Iris pigment epithelial cell (primary cell): ENCODE results near the gene DNMT3A.
A peak's percentile ranks its signal among the peaks of the same experiment; 100 is the strongest.

Experiments used
- DNase-seq: peaks from one replicate; pipeline ENCODE4 v3.0.0-alpha.2; 2011; ENCODE audit warnings: low read depth

The DNMT3A gene

DNA sequence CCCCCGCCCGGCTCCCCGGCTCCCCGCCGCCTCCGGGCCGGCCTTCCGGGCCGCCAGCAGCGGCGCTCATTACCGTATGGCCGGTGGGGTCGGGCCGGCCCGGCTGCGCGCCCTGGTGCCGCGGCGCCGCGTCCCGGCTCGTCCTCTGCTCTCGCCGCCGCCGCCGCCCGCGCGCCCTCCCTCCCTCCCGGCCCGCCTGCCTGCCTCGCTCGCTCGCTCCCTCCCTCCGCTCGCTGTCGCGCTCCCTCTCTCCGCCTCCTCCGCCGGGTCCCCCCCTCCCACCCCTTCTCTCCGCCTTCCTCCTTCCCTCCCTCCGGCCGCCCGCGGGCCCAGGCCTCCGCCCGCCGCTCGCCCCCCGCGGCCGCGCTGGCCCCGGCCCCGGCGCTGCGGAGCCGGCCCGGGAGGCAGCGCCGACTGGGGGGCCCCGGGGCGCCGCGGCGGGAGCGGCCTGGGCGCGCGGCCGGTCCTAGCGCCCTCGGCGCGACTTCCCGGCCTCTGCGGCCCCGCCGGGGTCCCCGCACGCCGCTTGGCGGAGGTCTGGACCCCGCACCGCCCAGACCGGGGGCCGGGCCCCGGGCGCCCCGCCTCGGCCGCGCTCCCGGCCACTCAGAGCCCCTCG, at the start of gene DNMT3A:
DNMT3A (minus strand) TSS at position 173 of the 619 bp plus-strand sequence. CDS start 27,941 bp downstream, outside the sequence.
- DNase-seq: peak; percentile 66

DNA sequence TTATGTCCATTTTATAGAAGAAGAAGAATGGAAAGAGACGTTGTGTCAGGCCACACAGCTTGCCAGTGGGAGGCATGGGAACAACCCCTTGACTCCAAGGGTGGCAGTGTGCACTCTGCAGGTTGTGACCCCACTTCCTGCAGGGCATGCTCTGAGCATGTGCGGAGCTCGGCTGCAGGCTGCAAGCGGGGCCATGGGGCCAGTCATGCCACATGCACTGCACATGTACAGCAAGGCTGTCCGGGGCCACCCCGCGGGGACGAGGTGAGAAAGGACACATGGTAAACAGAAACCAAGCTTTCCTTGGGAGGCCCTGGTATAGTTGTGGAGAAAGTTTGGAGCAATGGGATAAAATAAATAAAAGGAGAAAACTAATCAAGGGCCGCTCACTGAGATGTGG, 47.4 kb upstream of the DNMT3A start:
- DNase-seq: no peak

DNA sequence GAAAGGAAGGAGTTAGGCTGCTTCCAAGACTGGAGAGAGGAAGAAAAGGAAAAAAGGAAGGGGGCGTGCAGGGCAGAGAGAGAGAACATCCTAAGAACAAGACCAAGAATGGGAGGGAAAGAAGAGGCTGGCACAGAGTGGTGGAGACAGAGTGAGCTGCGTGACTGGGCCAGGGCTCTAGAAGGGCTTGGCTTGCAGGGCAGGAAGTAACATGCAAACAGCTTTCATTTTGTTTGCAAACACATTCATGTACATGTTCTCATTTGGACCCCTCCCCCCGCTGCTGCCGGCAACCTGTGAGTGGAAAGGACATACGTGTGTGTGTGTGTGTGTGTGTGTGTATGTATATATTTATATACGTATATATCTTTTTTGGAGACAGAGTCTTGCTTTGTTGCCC, 46.8 kb upstream of the DNMT3A start:
- DNase-seq: no peak

DNA sequence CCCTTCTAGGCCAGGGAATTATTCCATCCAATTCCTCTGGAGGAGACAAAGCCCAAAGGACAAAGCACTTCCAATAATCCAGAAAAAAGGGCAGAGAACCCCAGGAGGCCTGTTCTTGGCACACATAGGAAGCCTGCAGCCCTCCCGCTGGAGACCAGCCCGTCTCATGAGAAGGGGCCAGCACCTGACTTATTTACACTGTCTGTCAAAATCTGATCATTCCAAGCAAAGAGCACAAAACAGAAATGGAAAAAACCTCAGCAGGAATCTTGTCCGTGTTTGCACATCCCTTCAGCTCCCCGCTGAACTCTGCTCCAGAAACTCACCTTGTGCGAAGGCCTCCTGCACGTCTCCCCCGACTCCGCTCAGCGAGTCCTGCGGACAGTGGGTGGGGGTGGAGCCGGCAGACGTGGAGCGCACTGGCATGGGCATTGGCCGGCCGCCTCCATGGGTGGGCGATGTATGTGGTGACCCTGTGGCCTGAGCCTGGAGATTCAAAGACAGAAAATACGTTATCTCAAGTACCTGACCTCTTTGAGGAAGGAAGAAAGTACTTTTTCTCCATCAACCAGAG, 46.2 kb upstream of the DNMT3A start:
- DNase-seq: no peak

DNA sequence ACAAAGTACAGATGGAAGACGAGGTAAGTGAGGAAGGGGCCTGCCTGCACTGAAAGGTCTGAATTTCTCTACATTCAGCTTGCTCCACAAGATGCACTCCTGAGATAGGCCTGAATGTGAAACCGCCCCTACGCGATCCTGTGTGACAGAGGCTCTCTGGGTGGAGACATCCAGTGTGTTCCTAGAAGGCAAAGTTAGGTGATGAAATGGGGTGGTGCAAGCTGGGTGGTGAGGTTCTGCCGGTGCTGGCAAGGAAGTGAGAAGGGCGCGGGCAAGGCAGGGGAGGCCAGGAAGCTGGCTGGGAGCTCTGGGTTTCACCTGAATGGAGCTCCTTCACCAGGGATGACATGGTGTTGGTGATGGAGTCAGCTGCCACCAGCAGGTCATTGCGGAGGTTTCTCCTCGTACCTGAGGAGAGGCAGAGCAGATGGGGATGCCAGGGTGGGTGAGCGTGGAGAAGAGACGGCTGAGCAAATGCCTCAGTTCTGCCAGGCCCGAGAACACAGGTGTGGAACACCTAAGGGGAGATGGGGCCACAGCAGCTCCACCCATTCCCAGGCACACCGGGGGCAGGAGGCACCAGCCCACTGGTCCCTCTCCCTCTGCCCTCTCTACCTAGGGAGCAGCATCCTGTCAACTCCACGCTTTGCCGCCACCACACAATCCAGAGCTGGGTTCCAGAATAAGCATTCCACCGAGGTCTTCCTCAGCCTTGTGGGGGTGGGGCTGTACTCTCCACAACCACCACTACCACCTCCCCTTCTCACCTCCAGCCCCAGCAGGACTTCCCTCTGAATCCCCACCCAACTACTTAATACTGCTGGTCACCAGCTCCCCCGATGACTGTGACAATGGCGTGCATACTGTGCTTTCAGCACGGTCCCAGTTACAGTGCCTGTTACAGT, 45.5 kb upstream of the DNMT3A start:
- DNase-seq: no peak

DNA sequence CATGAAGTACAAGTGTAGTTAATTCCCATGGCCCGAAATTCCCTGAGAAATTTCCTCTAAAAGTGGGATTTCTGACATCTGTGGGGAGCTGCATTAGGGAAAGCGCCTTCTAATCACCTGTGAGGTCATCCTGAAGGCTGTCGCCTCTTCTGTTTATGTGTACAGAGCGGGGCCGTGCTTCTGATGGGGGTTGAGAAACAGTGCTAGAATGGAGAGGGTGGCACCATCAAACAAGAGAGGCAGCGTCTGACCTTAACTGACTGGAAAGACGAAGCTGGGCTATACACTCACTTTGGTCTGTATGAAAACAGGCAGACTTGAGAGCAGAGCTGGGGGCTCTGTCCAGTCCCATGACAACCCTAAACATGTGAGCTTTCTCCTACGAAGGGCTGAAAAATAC, 44.2 kb upstream of the DNMT3A start:
- no peak for DNase-seq

DNA sequence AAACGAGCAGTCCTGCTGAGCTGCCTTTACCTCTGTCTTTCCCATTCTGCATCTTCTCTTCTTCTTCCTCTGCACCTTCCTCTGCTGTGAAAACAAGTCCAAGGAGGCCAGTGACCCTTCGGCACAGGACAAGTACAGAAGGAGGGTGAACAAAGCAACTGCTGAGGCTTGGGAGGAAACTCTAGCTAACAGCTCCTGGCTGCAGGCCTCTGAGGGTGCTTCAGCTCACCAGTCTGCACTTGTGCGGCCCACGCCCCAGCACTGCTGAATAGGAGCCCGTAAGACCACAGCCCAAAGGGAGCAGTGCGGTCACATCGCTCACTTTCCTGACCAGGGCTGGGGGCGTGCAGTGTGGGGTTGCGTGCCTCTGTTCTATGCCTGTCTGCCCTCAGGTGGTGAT, 42.1 kb upstream of the DNMT3A start:
- DNase-seq: no peak

DNA sequence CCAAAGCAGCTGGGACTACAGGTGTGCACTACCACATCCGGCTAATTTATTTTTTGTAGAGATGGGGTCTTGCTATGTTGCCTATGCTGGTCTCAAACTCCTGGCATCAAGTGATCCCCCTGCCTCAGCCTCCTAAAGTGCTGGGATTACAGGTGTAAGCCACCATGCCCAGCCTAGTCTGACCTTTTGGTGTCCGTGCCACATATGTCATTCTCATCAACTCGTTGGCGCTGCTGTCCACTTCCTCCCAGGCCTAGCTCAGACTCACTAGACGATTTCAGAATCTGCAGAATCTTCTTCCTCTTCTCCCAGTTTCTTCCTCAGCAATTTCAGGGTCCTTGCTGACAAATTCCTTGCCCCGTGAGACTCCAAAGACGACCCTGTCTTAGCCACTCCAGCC, 39.8 kb upstream of the DNMT3A start:
- no peak for DNase-seq

DNA sequence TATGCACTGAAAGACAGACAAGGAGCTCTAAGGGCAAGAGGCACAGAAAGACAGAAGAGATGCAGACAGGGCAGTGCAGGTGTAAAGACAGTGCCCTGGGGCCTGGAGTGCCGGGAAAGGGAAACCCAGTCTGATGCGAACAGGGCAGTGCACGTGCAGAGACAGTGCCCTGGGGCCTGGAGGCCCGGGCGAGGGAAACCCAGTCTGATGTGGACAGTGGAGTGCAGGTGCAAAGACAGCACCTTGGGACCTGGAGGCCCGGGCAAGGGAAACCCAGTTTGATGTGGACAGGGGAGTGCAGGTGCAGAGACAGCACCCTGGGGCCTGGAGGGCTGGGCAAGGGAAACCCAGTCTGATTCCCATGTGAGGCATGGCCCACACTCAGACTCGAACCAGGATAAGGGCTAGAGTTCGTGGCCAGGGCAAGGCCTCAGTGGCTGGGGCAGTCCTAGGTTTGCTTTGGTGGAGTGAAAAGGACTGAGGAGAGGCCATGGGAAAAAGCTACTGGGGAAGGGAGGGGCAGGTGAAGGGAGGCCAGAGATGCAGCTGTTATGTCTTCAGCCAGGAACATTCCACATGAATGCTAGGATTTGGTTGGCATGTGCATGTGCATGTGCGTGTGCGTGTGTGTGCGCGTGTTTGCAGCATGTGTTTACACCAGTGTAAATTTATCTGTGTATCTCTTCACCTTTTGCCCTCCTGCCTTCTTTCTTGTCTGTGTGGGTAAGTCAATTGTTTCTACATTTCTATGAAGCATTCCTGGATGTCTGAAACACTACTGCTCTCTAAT, 39.1 kb upstream of the DNMT3A start:
- DNase-seq: peak; percentile 11

DNA sequence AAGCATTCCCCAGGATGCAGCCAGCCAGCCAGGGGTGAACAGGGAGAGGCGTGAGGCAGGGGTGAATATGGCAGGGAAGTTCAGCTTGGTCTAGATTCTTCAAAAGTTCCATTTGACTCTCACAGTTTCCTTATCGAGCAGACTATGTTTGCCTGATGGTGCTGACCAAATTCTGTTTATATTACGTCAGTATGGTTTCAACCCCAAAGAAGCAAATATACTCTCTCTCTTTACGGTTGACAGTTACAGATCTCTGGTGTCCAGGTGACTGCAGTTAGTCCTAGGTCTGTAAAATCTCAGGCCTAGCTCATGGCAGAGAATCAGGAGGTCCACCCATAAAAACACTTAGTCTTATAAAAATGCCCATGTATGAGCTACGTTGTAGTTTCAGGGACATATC, 38.3 kb upstream of the DNMT3A start:
- no peak for DNase-seq

DNA sequence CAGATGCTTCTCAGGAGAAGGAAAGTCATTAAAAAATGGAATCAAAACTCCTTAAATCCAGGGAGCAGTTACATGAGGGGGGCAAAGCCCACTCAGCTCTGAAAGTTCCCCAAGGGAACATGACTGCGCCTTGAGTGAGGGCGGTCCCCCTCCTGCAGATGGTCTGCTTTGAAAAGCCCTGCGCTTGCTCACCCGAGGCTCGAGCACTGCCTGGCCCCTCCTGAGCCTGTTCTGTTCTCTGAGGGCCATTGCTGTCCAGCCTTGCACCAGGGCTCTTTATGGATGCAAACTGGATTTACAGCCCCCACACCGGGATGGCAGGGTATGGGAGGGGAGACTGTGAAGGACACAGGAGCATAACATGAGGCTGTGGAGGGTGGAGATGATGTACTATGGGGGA, 37.8 kb upstream of the DNMT3A start:
- DNase-seq: no peak

DNA sequence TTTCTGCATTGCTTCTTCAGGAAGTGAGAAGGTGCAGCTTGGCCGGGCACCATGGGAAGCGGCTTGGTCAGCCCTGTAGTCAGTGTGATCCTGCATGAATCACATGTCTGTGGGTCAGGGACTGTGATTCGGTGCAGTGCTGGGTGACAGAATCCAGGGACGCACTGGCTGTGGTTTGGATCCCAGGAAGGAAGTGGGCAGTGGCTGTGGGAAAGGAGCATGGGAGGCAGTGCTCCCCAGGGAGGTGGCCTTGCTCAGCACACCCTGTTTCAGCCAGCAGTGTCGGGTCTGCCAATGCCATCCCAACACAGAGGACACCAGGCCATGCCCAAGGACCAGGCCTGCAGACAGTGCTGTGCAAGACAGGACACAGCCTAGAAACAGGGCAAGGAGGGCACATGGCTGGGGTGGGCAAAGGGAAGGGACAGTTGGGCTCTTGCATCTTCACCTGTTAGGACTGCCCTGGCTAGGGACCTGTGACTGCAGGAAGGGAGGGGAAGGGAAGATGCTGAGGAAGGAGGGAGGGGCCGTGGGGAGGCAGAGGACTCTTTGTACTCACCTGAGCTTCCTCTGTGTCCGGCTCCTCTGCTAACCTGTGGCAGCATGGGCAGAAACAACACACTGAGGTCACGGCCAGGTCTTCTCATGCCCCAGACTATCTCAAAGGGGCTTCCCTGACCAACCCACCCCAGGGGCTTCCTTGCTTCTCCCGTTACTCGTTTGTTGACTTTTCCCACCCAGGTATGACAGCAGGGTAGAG, 37.2 kb upstream of the DNMT3A start:
- peak; percentile 16 for DNase-seq

DNA sequence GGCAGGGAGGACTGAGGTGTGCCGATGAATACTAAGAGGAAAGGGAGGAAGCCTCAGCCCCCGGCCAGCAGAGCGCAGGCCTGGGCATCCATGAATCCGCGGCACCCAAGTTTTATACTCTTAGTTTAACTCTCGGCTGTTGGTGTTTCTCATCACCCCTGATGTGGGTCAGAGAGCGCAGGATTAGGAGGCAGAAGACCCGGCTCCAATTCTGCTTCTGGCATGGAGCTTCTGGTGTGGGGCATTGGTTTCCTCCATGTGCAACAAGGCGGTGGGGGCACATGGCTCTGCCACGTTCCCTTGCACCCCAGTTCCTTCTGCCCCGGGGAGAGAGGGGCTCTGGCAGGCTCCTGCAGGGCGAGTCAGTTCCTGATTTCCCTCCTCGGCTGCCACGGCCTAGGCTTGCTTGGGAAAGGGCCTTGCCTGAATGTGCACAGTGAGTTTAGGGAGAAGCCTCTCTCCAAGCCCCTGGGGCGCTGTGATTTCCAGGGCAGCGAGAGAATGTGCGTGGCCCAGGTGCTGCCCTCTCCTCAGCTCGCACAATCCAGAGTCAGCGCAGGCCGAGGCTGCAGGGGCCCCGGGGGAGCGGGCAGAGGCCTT, 36.2 kb upstream of the DNMT3A start:
- no peak for DNase-seq

DNA sequence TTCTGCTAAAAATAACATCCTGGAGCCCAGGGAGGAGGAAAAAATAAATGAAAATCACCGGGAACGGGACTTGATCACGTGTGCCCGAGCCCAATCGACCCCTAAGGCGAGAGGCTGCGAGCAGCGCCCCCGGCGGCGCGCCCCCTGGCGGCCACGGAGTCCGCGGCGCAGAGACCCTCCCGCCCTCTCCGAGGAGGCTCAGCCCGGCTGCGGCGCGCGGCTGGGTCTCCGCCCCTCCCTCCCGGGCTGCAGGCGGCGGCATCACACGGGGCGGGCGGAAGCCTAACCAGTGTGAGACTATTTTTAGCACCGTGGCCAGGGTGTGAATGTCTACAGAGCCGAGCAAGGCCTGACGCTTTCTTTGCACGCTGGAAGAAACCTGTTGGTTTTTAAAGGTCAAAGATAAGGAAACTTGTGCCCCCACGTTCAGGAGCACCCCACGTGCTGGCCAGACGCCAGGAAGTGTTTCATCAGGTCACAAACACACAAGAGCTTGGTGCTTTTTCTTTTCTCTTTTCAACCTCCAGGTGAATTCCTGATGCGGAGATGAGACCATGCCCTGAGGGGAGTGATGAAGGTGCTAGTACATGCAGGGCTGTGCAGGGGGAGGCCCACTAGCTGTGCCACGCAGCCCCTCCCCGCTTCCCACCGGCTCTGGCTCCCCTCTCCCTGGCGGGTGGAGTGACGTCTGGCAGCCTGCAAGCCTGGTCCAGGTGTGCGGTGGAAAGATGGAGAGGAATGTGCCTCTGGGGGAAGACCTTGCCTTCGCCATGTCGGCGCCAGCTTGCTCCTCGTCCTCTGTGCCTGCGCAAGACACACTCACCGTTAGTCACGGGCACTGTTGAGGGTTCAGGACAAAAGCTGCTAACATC, 35.3 kb upstream of the DNMT3A start:
- peak; percentile 86 for DNase-seq

DNA sequence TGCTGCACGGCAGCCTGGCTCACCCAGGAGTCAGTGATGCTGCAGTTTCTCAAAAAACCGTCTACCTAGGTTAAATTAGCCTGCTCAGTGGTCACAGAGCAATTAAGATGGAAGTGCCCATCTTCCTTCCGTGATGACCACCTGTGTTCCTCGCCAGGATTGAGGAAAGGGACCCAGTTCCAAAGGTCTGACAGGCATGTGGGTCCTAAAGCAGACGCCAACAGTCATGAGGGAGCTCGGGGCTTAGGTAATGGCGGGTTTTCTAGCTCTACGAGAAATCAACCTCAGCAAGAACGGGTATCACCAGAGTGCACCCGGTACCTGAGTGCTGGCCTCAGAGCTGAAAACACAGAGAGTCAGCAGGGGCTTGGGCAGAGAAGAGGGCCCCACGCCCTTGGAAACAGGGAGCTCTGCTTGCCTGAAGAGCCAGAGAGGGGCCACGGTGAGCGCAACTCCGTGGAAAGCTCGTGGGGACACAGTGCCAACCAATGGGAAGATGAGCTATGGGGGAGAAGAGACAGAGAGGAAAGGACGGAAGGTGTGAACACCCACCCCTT, 34.3 kb upstream of the DNMT3A start:
- DNase-seq: no peak

DNA sequence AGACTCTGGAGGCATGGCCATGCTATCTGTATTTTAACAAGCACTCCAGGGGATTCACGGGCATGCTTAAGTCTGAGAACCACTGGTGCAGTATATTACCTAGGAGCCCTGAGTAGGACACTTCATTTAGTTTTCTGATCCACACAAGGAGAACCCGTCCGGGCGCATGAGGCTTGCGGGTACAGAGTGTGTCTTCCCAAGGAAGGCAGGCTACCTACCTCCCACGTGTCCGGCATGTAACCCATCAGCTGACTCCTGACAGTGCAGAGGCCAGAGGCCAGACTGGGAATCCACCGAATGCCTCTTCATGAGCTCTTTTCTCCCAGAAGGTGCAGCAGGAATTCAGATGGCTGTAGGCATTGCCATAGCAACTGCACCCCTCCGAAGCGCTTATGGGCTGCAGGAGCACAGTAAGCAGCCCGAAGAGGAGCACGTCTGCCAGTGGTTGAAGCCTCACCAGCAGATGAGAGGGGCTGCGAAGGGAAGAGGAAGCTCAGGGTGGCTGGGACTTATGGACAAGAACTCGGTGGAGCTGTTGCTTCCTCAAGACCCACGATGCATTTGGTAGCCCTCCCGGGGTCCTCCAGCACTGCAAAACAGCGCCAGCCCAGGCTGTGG, 33.8 kb upstream of the DNMT3A start:
- no peak for DNase-seq

DNA sequence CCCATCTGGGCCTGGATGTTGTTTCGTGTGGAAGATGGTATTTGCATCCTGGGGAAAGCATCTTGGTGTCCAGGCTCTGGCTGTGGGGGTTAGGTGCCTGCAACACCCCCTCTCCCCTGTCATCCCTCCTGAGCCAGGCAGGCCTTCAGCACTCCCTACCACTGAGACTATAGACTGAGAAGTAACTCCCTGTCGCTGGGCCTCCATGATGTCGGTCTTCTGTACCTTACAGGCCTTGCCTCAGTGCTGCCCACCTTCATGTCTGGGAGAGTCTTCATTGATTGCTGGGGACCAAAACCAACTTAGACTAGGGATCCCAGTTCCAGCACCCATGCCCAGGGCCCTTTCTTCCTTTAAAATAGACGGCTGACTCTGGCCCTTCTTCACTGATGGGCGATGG, 33.1 kb upstream of the DNMT3A start:
- no peak for DNase-seq

DNA sequence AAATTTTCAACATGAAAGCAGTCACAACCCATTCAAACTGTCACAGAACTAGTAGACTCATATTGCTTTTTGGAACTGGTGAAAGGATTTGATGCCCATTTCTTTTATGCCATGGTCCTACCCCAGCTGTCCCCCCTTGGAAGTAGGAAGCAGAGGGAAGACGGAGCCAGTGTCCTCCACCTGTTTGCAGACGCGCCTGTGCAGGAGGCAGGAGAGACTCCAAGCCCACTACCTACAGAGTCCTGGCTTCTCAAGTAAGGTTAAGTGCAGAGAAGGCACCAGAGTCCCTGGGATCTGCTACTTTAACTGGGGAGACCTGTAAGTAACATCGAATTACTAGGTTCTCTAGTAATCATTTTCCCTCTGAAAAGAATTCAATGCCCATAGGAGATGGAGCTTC, 32.7 kb upstream of the DNMT3A start:
- no peak for DNase-seq

DNA sequence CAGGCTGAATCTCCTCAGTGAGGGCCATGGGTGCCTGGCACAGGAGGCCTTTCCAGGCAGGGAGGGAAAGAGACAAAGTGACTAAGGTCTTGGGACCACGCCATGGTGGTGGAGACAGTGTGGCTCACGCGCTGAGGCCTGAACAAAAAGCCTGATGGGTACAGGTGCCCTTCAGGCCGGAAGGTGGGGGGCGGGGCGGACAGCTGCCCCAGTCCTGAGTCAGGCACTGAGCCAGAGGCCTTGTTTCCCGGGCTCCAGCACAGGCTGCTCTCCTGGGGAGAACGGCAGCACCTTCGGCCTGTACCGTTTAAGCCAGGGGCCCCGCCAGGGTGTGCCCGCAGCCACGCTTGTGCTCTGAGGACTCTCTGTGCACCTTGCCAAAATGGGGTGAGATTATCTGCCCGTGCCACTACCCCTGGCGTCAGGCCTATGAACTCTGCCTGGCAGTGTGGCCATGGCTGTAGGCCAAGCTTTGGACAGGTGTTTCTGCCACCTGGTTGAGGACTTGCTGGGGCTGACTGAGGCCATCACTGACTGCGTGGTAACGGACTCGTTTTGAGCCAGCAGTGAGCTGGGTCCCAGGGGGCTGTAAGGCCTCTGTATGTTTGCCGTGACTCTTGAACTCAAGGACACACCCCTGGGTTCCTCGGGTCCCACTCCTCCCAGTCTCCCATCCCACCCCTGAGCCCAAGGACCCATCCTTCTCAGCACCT, 31.7 kb upstream of the DNMT3A start:
- no peak for DNase-seq
